SK-N-SH treated with all-trans-retinoic acid at 6 μM for 48 hours (cell line): ENCODE data around the gene CHMP2A.

ENCODE experiments used
- ATAC-seq: fragments of 200-7000 bp; cut with Tn5 transposase; 3 replicates; pipeline ENCODE4 v1.9.1; 2020; ENCODE audit warnings: mild to moderate bottlenecking, moderate library complexity
- BACH2 ChIP-seq: fragments of 250-450 bp; sonication (Bioruptor Pico); IDR thresholded peaks from 2 replicates; pipeline ENCODE4 v1.9.0; 2021; ENCODE audit warnings: mild to moderate bottlenecking, borderline replicate concordance
- CSDC2 ChIP-seq: fragments of 250-450 bp; sonication (Bioruptor Pico); IDR thresholded peaks from 2 replicates; pipeline ENCODE4 v1.5.0; 2020; ENCODE audit warnings: mild to moderate bottlenecking, moderate library complexity
- CSRNP3 ChIP-seq: fragments of 250-450 bp; sonication (Bioruptor Pico); IDR thresholded peaks from 2 replicates; pipeline ENCODE4 v1.5.1; 2021; ENCODE audit warnings: mild to moderate bottlenecking, moderate library complexity
- GLIS3 ChIP-seq: fragments of 250-450 bp; sonication (Bioruptor Pico); IDR thresholded peaks from 2 replicates; pipeline ENCODE4 v1.5.0; 2020; ENCODE audit warnings: mild to moderate bottlenecking, moderate library complexity
- POU6F1 ChIP-seq: fragments of 250-450 bp; sonication (Bioruptor Pico); IDR thresholded peaks from 2 replicates; pipeline ENCODE4 v1.8.0; 2021; ENCODE audit warnings: low read depth, mild to moderate bottlenecking, moderate library complexity, borderline replicate concordance
- PPARA ChIP-seq: fragments of 250-450 bp; sonication (Bioruptor Pico); IDR thresholded peaks from 2 replicates; pipeline ENCODE4 v1.5.0; 2020; ENCODE audit warnings: mild to moderate bottlenecking, borderline replicate concordance
- RARB ChIP-seq: fragments of 250-450 bp; sonication (Bioruptor Pico); IDR thresholded peaks from 2 replicates; pipeline ENCODE4 v1.8.0; 2021; ENCODE audit warnings: mild to moderate bottlenecking, moderate library complexity
- TCF4 ChIP-seq: fragments of 250-450 bp; sonication (Bioruptor Pico); IDR thresholded peaks from 2 replicates; pipeline ENCODE4 v1.8.0; 2021; ENCODE audit warnings: mild to moderate bottlenecking, moderate library complexity, borderline replicate concordance
- TOX ChIP-seq: fragments of 250-450 bp; sonication (Bioruptor Pico); IDR thresholded peaks from 2 replicates; pipeline ENCODE4 v1.8.0; 2021; ENCODE audit warnings: mild to moderate bottlenecking, moderate library complexity, borderline replicate concordance
- ZC3H10 ChIP-seq: fragments of 250-450 bp; sonication (Bioruptor Pico); IDR thresholded peaks from 2 replicates; pipeline ENCODE4 v1.5.1; 2021; ENCODE audit warnings: mild to moderate bottlenecking, moderate library complexity
- ZFP3 ChIP-seq: fragments of 250-450 bp; sonication (Bioruptor Pico); IDR thresholded peaks from 2 replicates; pipeline ENCODE4 v1.5.0; 2020; ENCODE audit warnings: mild to moderate bottlenecking, moderate library complexity
- ZFP30 ChIP-seq: fragments of 450-650 bp; formaldehyde crosslinking; IDR thresholded peaks from 2 replicates; pipeline ENCODE4 v1.5.0; 2022; ENCODE audit warnings: mild to moderate bottlenecking, moderate library complexity
- ZNF565 ChIP-seq: fragments of 450-650 bp; formaldehyde crosslinking; conservative IDR thresholded peaks from 2 replicates; pipeline ENCODE4 v1.5.0; 2020; ENCODE audit warnings: low read depth, mild to moderate bottlenecking, moderate library complexity
- ZNF70 ChIP-seq: fragments of 450-650 bp; formaldehyde crosslinking; IDR thresholded peaks from 2 replicates; pipeline ENCODE4 v1.5.0; 2020; ENCODE audit warnings: mild to moderate bottlenecking, moderate library complexity
- ZNF8 ChIP-seq: fragments of 450-650 bp; formaldehyde crosslinking; IDR thresholded peaks from 2 replicates; pipeline ENCODE4 v1.5.0; 2020; ENCODE audit warnings: mild to moderate bottlenecking, moderate library complexity
- TF ChIP-seq, protein P1 (sequence below): fragments of 250-450 bp; sonication (Bioruptor Pico); IDR thresholded peaks from 2 replicates; pipeline ENCODE4 v1.5.0; 2020; ENCODE audit warnings: mild to moderate bottlenecking, moderate library complexity
- TF ChIP-seq, protein P2 (sequence below): fragments of 250-450 bp; sonication (Bioruptor Pico); IDR thresholded peaks from 2 replicates; pipeline ENCODE4 v1.5.1; 2020; ENCODE audit warnings: low read depth, mild to moderate bottlenecking, moderate library complexity
- TF ChIP-seq, protein P3 (sequence below): fragments of 250-450 bp; sonication (Bioruptor Pico); IDR thresholded peaks from 2 replicates; pipeline ENCODE4 v1.8.0; 2020; ENCODE audit warnings: mild to moderate bottlenecking, moderate library complexity, borderline replicate concordance

The CHMP2A gene

DNA sequence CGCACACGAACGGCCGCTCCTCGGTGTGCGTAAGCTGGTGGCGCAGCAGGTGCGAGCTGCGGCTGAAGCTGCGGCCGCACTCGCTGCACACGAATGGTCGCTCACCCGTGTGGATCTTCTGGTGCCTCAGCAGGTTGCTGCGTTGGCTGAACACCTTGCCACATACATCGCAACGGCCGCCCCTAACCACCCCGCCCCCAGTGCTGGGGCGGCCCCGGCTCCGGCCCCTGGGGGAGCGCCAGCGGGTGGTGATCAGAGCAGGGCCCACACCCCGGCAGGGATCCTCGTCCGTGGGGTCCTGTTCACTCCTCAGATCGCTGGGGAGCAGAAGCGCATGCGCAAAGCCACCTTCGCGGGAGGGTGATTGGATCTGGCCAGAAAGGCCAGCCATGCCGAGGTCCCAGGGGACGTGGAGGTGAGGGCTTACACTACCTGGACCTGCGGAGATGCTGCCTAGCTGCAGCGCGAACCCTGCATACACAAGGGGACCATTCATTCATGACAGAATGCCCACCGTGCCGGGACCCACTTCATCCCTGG is 8.2 kb upstream of the CHMP2A start:
- TF ChIP-seq CSDC2: no peak
- TF ChIP-seq GLIS3 (CRISPR knock-in tag): no peak
- no peak for TF ChIP-seq POU6F1 (CRISPR knock-in tag)
- no peak for TF ChIP-seq CSRNP3 (CRISPR knock-in tag)
- no peak for TF ChIP-seq ZC3H10 (CRISPR knock-in tag)
- TF ChIP-seq TOX (CRISPR knock-in tag): no peak
- TF ChIP-seq RARB (CRISPR knock-in tag): no peak
- TF ChIP-seq ZNF70 (CRISPR knock-in tag): no peak
- TF ChIP-seq, protein P1, sequence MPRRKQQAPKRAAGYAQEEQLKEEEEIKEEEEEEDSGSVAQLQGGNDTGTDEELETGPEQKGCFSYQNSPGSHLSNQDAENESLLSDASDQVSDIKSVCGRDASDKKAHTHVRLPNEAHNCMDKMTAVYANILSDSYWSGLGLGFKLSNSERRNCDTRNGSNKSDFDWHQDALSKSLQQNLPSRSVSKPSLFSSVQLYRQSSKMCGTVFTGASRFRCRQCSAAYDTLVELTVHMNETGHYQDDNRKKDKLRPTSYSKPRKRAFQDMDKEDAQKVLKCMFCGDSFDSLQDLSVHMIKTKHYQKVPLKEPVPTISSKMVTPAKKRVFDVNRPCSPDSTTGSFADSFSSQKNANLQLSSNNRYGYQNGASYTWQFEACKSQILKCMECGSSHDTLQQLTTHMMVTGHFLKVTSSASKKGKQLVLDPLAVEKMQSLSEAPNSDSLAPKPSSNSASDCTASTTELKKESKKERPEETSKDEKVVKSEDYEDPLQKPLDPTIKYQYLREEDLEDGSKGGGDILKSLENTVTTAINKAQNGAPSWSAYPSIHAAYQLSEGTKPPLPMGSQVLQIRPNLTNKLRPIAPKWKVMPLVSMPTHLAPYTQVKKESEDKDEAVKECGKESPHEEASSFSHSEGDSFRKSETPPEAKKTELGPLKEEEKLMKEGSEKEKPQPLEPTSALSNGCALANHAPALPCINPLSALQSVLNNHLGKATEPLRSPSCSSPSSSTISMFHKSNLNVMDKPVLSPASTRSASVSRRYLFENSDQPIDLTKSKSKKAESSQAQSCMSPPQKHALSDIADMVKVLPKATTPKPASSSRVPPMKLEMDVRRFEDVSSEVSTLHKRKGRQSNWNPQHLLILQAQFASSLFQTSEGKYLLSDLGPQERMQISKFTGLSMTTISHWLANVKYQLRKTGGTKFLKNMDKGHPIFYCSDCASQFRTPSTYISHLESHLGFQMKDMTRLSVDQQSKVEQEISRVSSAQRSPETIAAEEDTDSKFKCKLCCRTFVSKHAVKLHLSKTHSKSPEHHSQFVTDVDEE (CRISPR knock-in tag): no peak
- no peak for TF ChIP-seq ZNF565 (CRISPR knock-in tag)
- no peak for ATAC-seq

DNA sequence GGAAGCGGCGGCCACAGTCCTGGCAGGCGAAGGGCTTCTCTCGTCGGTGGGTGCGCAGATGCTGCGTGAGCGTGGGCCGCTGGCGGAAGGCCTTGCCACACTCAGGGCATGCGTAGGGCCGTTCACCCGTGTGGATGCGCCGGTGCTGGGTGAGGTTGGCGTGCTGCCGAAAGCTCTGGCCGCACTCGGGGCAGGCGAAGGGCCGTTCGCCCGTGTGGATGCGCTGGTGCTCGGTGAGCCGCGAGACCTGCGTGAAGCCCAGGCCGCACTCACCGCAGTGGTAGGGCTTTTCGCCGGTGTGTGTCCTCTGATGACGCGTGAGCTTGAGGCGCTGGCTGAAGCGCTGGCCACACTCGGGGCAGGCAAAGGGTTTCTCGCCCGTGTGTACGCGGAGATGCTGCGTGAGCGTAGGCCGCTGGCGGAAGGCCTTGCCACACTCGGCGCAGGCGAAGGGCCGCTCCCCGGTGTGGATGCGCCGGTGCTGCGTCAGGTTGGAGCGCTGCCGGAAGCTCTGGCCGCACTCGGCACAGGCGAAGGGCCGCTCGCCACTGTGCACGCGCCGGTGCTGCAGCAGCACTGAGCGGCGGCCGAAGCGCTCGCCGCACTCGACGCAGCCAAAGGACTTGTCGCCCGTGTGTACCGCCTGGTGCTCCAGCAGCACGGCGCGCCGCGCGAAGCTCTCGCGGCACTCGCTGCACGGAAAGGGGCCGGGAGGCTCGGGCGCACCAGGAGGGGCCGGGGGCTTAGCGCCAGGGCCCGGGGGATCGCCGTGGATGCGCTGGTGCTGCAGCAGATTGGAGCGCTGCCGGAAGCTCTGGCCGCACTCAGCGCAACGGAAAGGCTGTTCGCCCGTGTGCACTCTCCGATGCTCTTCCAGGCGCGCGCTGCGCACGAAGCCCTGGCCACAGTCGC is 7.5 kb upstream of the CHMP2A start:
- TF ChIP-seq BACH2 (CRISPR knock-in tag): no peak
- no peak for TF ChIP-seq TCF4
- TF ChIP-seq RARB (CRISPR knock-in tag): no peak
- TF ChIP-seq ZFP3 (CRISPR knock-in tag): no peak
- no peak for TF ChIP-seq ZFP30 (CRISPR knock-in tag)
- TF ChIP-seq, protein P2, sequence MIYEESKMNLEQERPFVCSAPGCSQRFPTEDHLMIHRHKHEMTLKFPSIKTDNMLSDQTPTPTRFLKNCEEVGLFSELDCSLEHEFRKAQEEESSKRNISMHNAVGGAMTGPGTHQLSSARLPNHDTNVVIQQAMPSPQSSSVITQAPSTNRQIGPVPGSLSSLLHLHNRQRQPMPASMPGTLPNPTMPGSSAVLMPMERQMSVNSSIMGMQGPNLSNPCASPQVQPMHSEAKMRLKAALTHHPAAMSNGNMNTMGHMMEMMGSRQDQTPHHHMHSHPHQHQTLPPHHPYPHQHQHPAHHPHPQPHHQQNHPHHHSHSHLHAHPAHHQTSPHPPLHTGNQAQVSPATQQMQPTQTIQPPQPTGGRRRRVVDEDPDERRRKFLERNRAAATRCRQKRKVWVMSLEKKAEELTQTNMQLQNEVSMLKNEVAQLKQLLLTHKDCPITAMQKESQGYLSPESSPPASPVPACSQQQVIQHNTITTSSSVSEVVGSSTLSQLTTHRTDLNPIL (CRISPR knock-in tag): no peak
- no peak for TF ChIP-seq CSRNP3 (CRISPR knock-in tag)
- TF ChIP-seq POU6F1 (CRISPR knock-in tag): no peak
- TF ChIP-seq, protein P3, sequence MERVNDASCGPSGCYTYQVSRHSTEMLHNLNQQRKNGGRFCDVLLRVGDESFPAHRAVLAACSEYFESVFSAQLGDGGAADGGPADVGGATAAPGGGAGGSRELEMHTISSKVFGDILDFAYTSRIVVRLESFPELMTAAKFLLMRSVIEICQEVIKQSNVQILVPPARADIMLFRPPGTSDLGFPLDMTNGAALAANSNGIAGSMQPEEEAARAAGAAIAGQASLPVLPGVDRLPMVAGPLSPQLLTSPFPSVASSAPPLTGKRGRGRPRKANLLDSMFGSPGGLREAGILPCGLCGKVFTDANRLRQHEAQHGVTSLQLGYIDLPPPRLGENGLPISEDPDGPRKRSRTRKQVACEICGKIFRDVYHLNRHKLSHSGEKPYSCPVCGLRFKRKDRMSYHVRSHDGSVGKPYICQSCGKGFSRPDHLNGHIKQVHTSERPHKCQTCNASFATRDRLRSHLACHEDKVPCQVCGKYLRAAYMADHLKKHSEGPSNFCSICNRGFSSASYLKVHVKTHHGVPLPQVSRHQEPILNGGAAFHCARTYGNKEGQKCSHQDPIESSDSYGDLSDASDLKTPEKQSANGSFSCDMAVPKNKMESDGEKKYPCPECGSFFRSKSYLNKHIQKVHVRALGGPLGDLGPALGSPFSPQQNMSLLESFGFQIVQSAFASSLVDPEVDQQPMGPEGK (CRISPR knock-in tag): no peak
- TF ChIP-seq PPARA (CRISPR knock-in tag): no peak
- no peak for TF ChIP-seq ZNF70 (CRISPR knock-in tag)
- no peak for TF ChIP-seq ZNF8 (CRISPR knock-in tag)
- no peak for TF ChIP-seq ZNF565 (CRISPR knock-in tag)
- no peak for TF ChIP-seq ZC3H10 (CRISPR knock-in tag)
- no peak for TF ChIP-seq TOX (CRISPR knock-in tag)
- TF ChIP-seq, all 23 proteins: peak for 0

More for the DNA sequence above, 7.5 kb upstream of the CHMP2A start:
- no peak for ATAC-seq
